GM12865 (cell line): ENCODE data around the gene CREB3L4.

Experiments
- DNase-seq: peaks from one replicate; pipeline ENCODE4 v3.0.0; 2010; ENCODE audit warnings: low read depth
- H3K4me3 ChIP-seq: 2 replicates; pipeline ENCODE4 v1.5.1; 2011; ENCODE audit warnings: mild to moderate bottlenecking, low read depth, low read length, control low read depth
- TF ChIP-seq, protein P1 (sequence below): IDR thresholded peaks from 2 replicates; pipeline ENCODE4 v1.5.1; 2011; ENCODE audit warnings: low read length, control low read depth, low read depth, inconsistent platforms; ENCODE audit not compliant: insufficient read depth; ENCODE audit errors: missing control alignments

Gene CREB3L4

GRCh38 chr1:153960206-153960605 lies 7.5 kb upstream of the CREB3L4 start:
- no peak overlapping the region for H3K4me3 ChIP-seq
- TF ChIP-seq, protein P1, sequence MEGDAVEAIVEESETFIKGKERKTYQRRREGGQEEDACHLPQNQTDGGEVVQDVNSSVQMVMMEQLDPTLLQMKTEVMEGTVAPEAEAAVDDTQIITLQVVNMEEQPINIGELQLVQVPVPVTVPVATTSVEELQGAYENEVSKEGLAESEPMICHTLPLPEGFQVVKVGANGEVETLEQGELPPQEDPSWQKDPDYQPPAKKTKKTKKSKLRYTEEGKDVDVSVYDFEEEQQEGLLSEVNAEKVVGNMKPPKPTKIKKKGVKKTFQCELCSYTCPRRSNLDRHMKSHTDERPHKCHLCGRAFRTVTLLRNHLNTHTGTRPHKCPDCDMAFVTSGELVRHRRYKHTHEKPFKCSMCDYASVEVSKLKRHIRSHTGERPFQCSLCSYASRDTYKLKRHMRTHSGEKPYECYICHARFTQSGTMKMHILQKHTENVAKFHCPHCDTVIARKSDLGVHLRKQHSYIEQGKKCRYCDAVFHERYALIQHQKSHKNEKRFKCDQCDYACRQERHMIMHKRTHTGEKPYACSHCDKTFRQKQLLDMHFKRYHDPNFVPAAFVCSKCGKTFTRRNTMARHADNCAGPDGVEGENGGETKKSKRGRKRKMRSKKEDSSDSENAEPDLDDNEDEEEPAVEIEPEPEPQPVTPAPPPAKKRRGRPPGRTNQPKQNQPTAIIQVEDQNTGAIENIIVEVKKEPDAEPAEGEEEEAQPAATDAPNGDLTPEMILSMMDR = no peak

GRCh38 chr1:153961421-153961820 lies 6.3 kb upstream of the CREB3L4 start:
- peak overlapping the region; percentile 83 for H3K4me3 ChIP-seq
- no peak for DNase-seq
- TF ChIP-seq, protein P1 = no peak

More at GRCh38 chr1:153960206-153960605, 7.5 kb upstream of the CREB3L4 start:
- DNase-seq = no peak

DNA sequence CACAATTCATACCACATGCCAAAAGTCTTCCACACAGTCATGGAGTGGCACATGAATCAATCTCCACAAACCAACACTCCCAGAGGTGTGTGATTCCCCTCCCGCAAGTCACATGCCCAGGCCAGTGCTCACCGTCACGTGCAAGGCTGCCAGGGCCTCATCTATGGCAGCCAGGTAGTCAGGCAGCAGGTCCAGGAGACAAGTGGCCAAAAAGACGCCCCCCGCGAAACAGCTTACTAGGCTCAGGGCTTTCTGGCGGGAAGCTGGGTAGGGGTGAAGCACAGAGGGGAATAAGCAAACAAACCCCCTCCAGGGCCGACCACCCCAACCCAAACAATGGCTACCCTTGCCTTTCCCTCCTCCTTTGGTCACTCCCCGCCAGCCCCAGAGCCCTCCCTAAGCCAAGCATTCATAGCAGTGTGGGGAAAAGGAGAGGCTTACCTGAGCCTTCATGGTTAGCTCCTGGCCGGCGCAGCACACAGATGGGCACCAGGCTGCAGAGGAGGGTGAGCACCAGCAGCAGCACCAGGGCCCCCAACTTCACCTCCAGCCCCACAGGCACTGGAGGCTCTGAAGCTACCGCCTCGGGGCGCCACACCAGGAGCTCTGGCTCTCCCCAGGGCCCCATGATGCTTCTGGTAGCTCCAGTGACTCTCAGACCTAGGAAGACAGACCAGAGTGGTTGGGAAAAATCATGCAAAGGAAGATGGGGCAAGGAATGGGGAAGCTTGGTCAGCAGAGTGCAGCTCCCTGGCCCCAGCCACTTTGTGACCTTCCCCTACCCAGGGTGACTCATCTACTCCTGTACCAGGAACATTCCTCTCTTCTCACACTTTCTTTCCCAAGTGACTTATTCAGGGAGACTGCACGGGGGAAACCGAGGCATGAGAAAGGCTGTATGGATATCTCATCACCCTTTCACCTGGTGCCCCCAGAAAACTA lies 5.3 kb upstream of the CREB3L4 start:
- TF ChIP-seq, protein P1 = peak; percentile 7
- peak; percentile 53 for DNase-seq
- H3K4me3 ChIP-seq = peak overlapping the region; percentile 83

DNA sequence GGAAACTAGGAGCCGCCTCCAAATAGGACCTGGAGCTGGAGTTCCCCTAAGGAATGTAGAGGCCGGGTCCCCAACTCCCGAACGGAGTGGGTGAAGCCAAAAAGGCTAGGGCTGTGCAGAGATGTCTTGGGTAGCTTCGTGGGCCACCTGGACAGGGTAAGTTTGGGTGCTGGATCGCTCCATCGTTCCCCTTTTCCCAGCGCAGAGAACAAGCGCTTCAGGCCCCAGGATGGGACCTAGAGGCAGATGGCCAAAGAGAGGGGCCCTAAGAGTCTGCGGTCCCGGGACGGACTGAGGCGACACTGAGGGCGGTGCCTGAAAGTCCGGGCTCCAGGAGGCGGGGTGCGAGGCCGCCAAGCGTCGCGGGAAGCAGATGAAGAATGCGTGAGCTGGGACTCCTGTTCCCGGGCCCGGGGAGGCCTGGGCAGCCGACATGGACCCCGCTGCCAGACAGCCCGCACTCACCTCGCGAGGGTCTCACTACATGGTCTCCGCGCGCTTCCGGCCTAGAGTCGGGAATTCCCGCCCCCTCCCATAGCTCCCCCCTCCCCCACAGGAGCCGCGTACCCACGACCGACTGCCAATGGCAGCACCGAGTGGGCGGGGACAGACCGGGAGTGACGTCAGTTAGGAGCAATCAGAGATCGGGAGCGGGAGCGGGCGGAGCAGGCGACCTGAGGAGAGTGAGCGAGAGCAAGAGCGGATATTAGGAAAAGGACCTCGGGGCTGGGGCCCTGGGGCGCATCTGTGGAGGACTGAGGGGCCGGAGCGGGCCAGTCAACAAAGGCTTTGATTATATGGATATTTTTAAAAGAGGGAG lies 4.5 kb upstream of the CREB3L4 start, which contains the start of gene SLC39A1:
TSS of gene SLC39A1 (minus strand) at position 508 of the 820 bp plus-strand sequence. CDS start 822 bp downstream, outside the sequence.
- TF ChIP-seq, protein P1 = no peak
- H3K4me3 ChIP-seq = peak within 1 kb of the TSS; percentile 83
- peak; percentile 96 for DNase-seq

- peak overlapping the region; percentile 83 for H3K4me3 ChIP-seq
- TF ChIP-seq, protein P1 = no peak
- DNase-seq = no peak
These were observed 3.8 kb upstream of the CREB3L4 start for GRCh38 chr1:153963850-153964331.

- TF ChIP-seq, protein P1 = no peak
- DNase-seq = no peak
- peak overlapping the region; percentile 81 for H3K4me3 ChIP-seq
These were observed 280 bp downstream of the CREB3L4 start for GRCh38 chr1:153968000-153968363.
